HFFc6 (cell line): ENCODE data around the gene EPS8L2. TPM values are rescaled to one million over a fixed set of nuclear protein-coding genes. Genes with fewer than 3 reads are reported as not detected.

Experiments
- DNase-seq: peaks from one replicate; pipeline ENCODE4 v3.0.0-alpha.2; 2018
- H3K27ac Mint-ChIP-seq: 2 replicates; pipeline ENCODE4 v1.8.0; 2020; ENCODE audit warnings: mild to moderate bottlenecking, mixed read lengths
- H3K27me3 Mint-ChIP-seq: 2 replicates; pipeline ENCODE4 v1.8.0; 2021; ENCODE audit warnings: mild to moderate bottlenecking, moderate library complexity, mixed read lengths; ENCODE audit not compliant: insufficient read depth
- H3K36me3 Mint-ChIP-seq: 2 replicates; pipeline ENCODE4 v1.8.0; 2021; ENCODE audit warnings: low read depth, mixed read lengths
- H3K4me1 Mint-ChIP-seq: 2 replicates; pipeline ENCODE4 v1.8.0; 2020; ENCODE audit warnings: low read depth, mixed read lengths
- H3K4me3 Mint-ChIP-seq: 2 replicates; pipeline ENCODE4 v1.8.0; 2020; ENCODE audit warnings: mild to moderate bottlenecking, moderate library complexity, mixed read lengths
- H3K9me3 Mint-ChIP-seq: 2 replicates; pipeline ENCODE4 v1.8.0; 2020; ENCODE audit warnings: mild to moderate bottlenecking, mixed read lengths
- CTCF ChIP-seq: fragments of 200-600 bp; sonication (generic); IDR thresholded peaks from 2 replicates; pipeline ENCODE4 v1.5.0; 2021; ENCODE audit warnings: antibody characterized with exemption, mild to moderate bottlenecking
- total RNA-seq, 6 experiments: library from RNA; stranded (reverse); fragmentation: NEBNext Ultra II Directional; extraction: Animal tissue kit (Norgen Biotek cat#: 25700); gene quantifications; 2 replicates in 1 of 6; 3 replicates in 5 of 6; pipeline ENCODE4 v1.2.3, GENCODE V29; 2021

Gene EPS8L2
- total RNA-seq, 6 experiments from 2014 or later = 55.5 to 70.1 (median 65.1) TPM

- Mint-ChIP-seq H3K27ac (no peak overlapping the region), H3K9me3 (no peaks in the 10 kb centered on the region), H3K4me1 (peaks cover 11% of the 10 kb centered on the region; the same call in 1 of the 2 replicates), H3K4me3 (peak overlapping the region; percentile 28), H3K27me3 (peaks cover 2% of the 10 kb centered on the region; the same call in 1 of the 2 replicates), H3K36me3 (no peaks in the 10 kb centered on the region)
- TF ChIP-seq CTCF = no peak
- DNase-seq = no peak
Observed at GRCh38 chr11:707817-708420, 1.9 kb downstream of the EPS8L2 start.

DNA sequence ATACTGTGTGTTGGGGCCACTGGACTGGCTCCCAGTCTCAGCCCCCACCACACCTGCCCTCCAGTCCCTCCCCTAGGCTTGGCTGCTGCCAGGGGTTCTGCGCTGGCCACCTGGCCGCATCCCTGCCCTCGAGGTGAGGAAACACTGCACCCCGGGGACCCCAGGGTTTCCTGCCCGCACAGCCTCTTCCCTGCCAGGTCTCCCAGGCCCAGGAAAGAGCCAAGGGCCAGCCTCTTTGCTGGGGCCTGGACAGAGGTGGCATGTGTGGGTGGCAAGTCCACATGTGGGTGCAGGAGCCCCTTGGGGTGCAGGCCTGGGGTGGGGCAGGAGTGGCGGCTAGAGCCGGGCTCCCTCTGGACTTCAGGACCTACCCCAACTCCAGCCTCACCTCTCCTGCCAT, 2.5 kb downstream of the EPS8L2 start:
- no peak overlapping the region for H3K4me3 Mint-ChIP-seq
- H3K4me1 Mint-ChIP-seq = peaks cover 11% of the 10 kb centered on the region; the same call in 1 of the 2 replicates
- H3K27me3 Mint-ChIP-seq = peaks cover 2% of the 10 kb centered on the region; the same call in 1 of the 2 replicates
- no peaks in the 10 kb centered on the region for H3K36me3 Mint-ChIP-seq
- no peaks in the 10 kb centered on the region for H3K9me3 Mint-ChIP-seq
- no peak overlapping the region for H3K27ac Mint-ChIP-seq
- no peak for DNase-seq
- TF ChIP-seq CTCF = no peak

GRCh38 chr11:709109-709997, 3.3 kb downstream of the EPS8L2 start:
- Mint-ChIP-seq H3K36me3 (no peaks in the 10 kb centered on the region), H3K27ac (no peak overlapping the region), H3K4me1 (peaks cover 11% of the 10 kb centered on the region; the same call in 1 of the 2 replicates), H3K27me3 (peaks cover 2% of the 10 kb centered on the region; the same call in 1 of the 2 replicates), H3K9me3 (no peaks in the 10 kb centered on the region), H3K4me3 (no peak overlapping the region)
- no peak for DNase-seq
- TF ChIP-seq CTCF = no peak

DNA sequence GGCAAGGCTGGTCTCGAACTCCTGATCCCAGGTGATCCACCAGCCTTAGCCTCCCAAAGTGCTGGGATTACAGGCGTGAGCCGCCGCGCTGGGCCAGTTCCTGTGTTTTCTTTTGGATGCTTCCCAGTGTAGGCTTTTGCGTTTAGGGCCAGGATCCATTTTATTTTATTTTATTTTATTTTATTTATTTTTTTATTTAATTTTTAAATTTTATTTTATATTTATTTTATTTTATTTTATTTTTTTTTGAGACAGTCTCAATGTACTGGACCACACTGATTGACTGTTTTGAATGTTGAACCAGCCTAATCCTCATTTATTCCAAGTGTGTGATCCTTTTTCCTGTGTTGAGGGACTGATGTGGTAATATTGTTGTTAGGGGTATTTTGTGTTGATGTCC, 8.4 kb downstream of the EPS8L2 start:
- peaks cover 11% of the 10 kb centered on the region; the same call in 1 of the 2 replicates for H3K4me1 Mint-ChIP-seq

More for the DNA sequence above, 8.4 kb downstream of the EPS8L2 start:
- Mint-ChIP-seq H3K9me3 (no peaks in the 10 kb centered on the region), H3K27ac (no peak overlapping the region), H3K4me3 (no peak overlapping the region), H3K27me3 (no peaks in the 10 kb centered on the region), H3K36me3 (peaks cover 5% of the 10 kb centered on the region; the same call in 1 of the 2 replicates)
- TF ChIP-seq CTCF = no peak
- no peak for DNase-seq
